SHP77 treated with DMSO at 0.1 percent for 48 hours (cell line): Measurements from ENCODE around the gene FPR3.
"Not testable (repeated sequence)": the region's sequence is repeated elsewhere in the genome, so short reads cannot be mapped to it uniquely, and the experiment has no call there.

ENCODE experiments used
- DNase-seq: peaks from one replicate; lab custom pipeline; 2025; lab: John Stamatoyannopoulos, UW

Gene FPR3

GRCh38 chr19:51784109-51784785 lies 10.7 kb upstream of the FPR3 start:
- no peak for DNase-seq

- DNase-seq: no peak
These were observed 9.9 kb upstream of the FPR3 start for GRCh38 chr19:51784922-51785690.

GRCh38 chr19:51786646-51787494 lies 8.1 kb upstream of the FPR3 start:
- DNase-seq: no peak

- DNase-seq: no peak
These were observed 6.9 kb upstream of the FPR3 start for GRCh38 chr19:51788029-51788428.

- DNase-seq: no peak
These were observed 5.7 kb upstream of the FPR3 start for GRCh38 chr19:51789061-51789795.

- no peak for DNase-seq
These were observed 2.0 kb upstream of the FPR3 start for GRCh38 chr19:51792932-51793331.

- no peak for DNase-seq
These were observed 963 bp upstream of the FPR3 start for GRCh38 chr19:51793994-51794393.

- no peak for DNase-seq
These were observed 1.3 kb downstream of the FPR3 start for GRCh38 chr19:51796195-51796679.

- no peak for DNase-seq
These were observed 2.5 kb downstream of the FPR3 start for GRCh38 chr19:51797480-51797879.

- no peak for DNase-seq
These were observed 3.1 kb downstream of the FPR3 start for GRCh38 chr19:51798062-51798461.

GRCh38 chr19:51799034-51799773 lies 4.2 kb downstream of the FPR3 start:
- no peak for DNase-seq

- no peak for DNase-seq
These were observed 5.0 kb downstream of the FPR3 start for GRCh38 chr19:51799774-51800472.

- no peak for DNase-seq
These were observed 5.7 kb downstream of the FPR3 start for GRCh38 chr19:51800473-51801244.

GRCh38 chr19:51802775-51803174 lies 7.8 kb downstream of the FPR3 start:
- no peak for DNase-seq

- no peak for DNase-seq
These were observed 8.6 kb downstream of the FPR3 start for GRCh38 chr19:51803519-51803918.

GRCh38 chr19:51803967-51804366 lies 9.0 kb downstream of the FPR3 start:
- no peak for DNase-seq

- DNase-seq: not testable (repeated sequence)
These were observed 9.8 kb downstream of the FPR3 start for GRCh38 chr19:51804789-51805188.

- DNase-seq: not testable (repeated sequence)
These were observed 10.4 kb downstream of the FPR3 start for GRCh38 chr19:51805396-51805795.

GRCh38 chr19:51806571-51806970 lies 11.6 kb downstream of the FPR3 start:
- DNase-seq: not testable (repeated sequence)
